NB4 (cell line): ENCODE data around the gene COL7A1.

Source experiments
- DNase-seq: peaks from one replicate; pipeline ENCODE4 v3.0.0; 2010; ENCODE audit warnings: low read depth
- H3K4me3 ChIP-seq: one replicate; pipeline ENCODE4 v1.5.1; 2011; ENCODE audit warnings: mild to moderate bottlenecking, low read depth, low read length, moderate library complexity
- MYC ChIP-seq: IDR thresholded peaks from 2 replicates; pipeline ENCODE4 v1.6.1; 2011; ENCODE audit warnings: low read depth, low read length
- POLR2A ChIP-seq: IDR thresholded peaks from 2 replicates; pipeline ENCODE4 v1.6.1; 2011; ENCODE audit warnings: mild to moderate bottlenecking; ENCODE audit not compliant: insufficient read length; ENCODE audit errors: extremely low read depth
- TF ChIP-seq, protein P1 (sequence below): IDR thresholded peaks from 2 replicates; pipeline ENCODE4 v1.6.1; 2011; ENCODE audit warnings: low read depth, low read length
- TF ChIP-seq, protein P2 (sequence below): IDR thresholded peaks from one replicate; pipeline ENCODE4 v1.5.1; 2012; ENCODE audit warnings: low read depth, low read length

The COL7A1 gene

DNA sequence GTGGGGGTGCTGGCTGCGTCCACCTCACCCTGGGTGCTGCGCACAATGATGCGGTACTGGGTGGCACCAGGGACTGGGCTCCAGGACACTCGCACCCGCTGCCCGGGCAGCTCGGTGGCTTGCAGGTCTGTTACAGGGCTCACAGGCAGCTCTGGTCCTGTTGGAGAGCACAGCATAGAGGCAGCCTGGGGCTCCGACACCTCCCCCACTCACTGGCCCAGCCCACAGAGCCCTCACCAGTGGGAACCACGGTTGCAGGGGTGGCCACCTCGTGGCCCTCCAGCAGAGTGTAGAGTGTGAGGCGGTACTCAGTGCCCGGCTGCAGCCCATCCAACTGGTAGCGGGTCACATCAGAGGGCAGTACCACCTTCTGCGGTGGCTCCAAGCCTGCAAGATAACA is 3.7 kb downstream of the COL7A1 start:
- DNase-seq = no peak
- TF ChIP-seq MYC (no peak), POLR2A (no peak)
- TF ChIP-seq, protein P1, sequence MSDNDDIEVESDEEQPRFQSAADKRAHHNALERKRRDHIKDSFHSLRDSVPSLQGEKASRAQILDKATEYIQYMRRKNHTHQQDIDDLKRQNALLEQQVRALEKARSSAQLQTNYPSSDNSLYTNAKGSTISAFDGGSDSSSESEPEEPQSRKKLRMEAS = no peak
- TF ChIP-seq, protein P2, sequence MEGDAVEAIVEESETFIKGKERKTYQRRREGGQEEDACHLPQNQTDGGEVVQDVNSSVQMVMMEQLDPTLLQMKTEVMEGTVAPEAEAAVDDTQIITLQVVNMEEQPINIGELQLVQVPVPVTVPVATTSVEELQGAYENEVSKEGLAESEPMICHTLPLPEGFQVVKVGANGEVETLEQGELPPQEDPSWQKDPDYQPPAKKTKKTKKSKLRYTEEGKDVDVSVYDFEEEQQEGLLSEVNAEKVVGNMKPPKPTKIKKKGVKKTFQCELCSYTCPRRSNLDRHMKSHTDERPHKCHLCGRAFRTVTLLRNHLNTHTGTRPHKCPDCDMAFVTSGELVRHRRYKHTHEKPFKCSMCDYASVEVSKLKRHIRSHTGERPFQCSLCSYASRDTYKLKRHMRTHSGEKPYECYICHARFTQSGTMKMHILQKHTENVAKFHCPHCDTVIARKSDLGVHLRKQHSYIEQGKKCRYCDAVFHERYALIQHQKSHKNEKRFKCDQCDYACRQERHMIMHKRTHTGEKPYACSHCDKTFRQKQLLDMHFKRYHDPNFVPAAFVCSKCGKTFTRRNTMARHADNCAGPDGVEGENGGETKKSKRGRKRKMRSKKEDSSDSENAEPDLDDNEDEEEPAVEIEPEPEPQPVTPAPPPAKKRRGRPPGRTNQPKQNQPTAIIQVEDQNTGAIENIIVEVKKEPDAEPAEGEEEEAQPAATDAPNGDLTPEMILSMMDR = no peak
- H3K4me3 ChIP-seq = no peak overlapping the region

DNA sequence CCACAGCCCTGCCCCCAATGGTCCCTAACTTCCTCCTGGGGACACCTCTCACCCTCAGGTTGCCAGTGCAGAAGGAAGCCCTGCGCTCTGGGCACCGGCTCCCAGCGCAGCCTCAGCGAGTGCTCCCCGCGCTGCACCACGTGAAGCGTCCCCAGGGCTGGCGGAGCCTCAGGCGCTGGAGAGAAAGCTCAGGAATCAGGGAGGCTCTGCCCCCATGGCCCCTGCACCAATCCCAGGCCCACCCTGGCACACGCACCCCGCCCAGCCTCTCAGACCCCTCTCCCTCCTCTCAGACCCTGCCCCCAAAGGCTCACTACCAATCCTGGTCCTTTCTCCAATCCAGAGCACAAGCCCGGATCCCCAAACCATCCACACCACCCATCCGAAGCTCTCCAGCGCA is 6.9 kb downstream of the COL7A1 start:
- no peak for TF ChIP-seq POLR2A
- TF ChIP-seq, protein P2 = no peak
- TF ChIP-seq, protein P1 = no peak
- no peak for TF ChIP-seq MYC
- no peak overlapping the region for H3K4me3 ChIP-seq
- DNase-seq = no peak

DNA sequence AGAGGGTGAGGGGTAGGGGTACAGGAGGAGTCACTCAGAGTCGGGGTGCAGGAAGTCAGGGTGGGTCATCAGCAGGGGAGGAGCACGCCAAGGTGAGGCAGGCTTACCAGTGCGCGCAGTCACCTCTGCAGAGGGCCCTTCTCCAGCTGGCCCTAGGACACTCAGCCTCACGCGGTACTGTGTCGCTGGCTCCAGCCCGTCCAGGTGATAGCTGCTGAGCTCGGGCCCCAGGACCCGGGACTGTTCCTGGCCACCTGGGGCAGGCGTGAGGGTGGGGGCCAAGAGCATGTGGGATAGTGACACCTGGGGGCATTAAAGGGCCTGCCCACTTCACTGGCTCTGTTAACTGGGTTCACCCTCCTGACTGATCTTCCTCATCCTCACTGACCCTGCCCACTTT is 7.4 kb downstream of the COL7A1 start:
- no peak for DNase-seq
- TF ChIP-seq POLR2A (no peak), MYC (no peak)
- TF ChIP-seq, protein P2 = no peak
- TF ChIP-seq, protein P1 = no peak
- no peak overlapping the region for H3K4me3 ChIP-seq

DNA sequence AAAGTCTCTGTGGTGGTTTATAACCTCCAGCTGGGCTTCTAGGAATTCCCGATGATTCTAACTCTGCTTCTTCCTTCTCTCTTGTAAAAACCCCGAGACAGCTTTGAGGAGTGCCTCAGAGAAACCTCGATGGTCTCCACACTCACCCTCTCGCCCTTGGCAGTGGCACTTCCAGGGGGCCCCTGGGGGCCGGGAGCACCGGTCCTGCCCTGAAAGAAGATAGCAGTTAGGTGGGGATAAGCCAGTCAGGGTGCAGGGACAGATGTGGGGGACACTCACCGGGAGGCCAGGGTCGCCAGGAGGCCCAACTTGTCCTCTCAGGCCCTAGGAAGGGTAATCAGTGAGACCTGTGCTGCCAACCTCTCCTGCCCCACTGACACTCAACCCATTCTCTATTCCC is 9.7 kb downstream of the COL7A1 start:
- TF ChIP-seq, protein P2 = no peak
- TF ChIP-seq, protein P1 = no peak
- no peak for TF ChIP-seq MYC
- no peak for TF ChIP-seq POLR2A
- H3K4me3 ChIP-seq = no peak overlapping the region
- DNase-seq = no peak

DNA sequence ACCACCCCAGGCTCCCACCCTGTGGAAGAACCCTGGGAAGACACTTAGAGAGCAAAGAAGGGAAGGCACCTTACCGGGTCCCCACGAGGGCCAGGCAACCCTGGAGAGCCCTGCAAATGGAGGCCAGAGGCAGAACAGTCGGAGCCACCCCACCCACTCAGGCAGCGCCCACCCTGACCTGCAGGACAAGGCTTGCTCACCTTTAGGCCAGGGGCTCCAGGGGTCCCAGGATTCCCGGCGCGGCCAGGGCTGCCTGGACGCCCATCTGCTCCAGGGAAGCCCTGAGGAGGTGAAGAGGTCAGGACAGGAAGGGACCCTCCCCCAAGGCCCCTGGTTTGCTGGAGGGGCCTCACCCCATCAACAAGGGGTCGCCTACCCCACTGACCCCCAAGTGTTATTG is 10.3 kb downstream of the COL7A1 start:
- DNase-seq = no peak
- TF ChIP-seq POLR2A = no peak
- H3K4me3 ChIP-seq = no peak overlapping the region

DNA sequence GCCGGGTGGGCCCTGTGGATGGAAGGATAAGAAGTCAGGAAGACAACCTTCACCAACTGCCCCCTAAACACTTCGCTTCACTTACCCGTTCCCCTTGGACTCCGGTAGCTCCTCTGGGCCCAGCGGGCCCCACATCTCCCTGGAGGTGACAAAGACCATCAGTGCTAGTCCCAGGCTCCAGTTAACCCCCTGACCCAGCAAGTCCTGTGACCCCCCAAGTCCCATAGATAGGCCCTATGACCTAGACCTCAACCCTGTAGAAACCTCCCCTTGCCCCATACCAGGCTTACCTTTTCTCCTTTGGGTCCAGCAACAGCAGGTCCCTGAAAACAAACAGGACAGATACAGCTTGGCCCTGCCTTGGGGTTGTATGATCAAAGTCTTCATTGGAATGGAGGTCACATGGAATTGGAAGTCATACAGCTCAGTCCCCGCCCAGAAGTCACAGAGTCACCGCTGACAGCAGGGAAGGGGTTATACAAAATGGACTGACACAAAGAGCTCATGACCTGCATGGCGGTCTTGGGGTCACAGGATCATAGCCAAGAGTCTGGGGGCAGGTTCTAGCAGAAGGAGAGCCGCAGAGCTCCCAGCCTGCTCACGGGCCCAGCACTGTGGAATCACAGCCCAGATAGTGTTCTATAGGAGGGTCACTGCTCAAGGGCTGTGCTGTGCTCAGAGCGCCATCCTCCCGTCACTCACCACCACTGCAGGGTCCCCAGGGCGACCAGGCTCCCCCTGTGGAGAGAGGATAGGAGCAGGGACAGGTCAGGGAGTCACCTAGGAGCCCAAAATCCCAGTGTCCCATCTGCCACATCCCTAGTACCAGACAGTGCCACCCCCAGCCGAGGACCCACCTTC is 13.3 kb downstream of the COL7A1 start:
- DNase-seq = no peak
- TF ChIP-seq, protein P1 = no peak
- TF ChIP-seq, protein P2 = no peak
- TF ChIP-seq MYC = no peak
- no peak for TF ChIP-seq POLR2A
- no peak overlapping the region for H3K4me3 ChIP-seq
